PC-9 (cell line): ENCODE data around the gene ADGRL1. TPM values are rescaled to one million over a fixed set of nuclear protein-coding genes. Genes with fewer than 3 reads are reported as not detected.
"Not testable (repeated sequence)": the region's sequence is repeated elsewhere in the genome, so short reads cannot be mapped to it uniquely, and the experiment has no call there.

Experiments used
- BruUV-seq: library from RNA; stranded (reverse); fragments of 400-500 nt; replicated peaks from 2 replicates; lab custom pipeline; 2021; lab: Mats Ljungman, UMichigan
- CTCF ChIA-PET: fragments of 300-600 bp; sonication (Branson Sonifier 250); formaldehyde crosslinking; loops from one replicate; lab custom pipeline; 2022; ENCODE audit warnings: antibody characterized with exemption; lab: Charles Lee
- POLR2A ChIA-PET: fragments of 300-600 bp; sonication (Branson Sonifier 250); formaldehyde crosslinking; loops from one replicate; lab custom pipeline; 2022; ENCODE audit warnings: antibody characterized with exemption; ENCODE audit not compliant: unreplicated experiment; lab: Charles Lee
- DNase-seq, 2 experiments: peaks; one replicate each; pipeline versions ENCODE4 v3.0.0 to v3.0.0-alpha.2; 2015 to 2022; ENCODE audit warnings: mixed read lengths in 1 of 2
- H2AFZ ChIP-seq: fragments of 200-600 bp; sonication (generic); 2 replicates; pipeline ENCODE4 v1.8.1; 2017; ENCODE audit warnings: antibody characterized with exemption
- H3F3A ChIP-seq: fragments of 200-600 bp; sonication (generic); 2 replicates; pipeline ENCODE4 v1.8.1; 2017; ENCODE audit warnings: antibody characterized with exemption, mild to moderate bottlenecking, low read depth; ENCODE audit not compliant: insufficient read depth
- H3K27ac ChIP-seq: fragments of 200-600 bp; sonication (generic); 2 replicates; pipeline ENCODE4 v1.6.1; 2016; ENCODE audit warnings: mixed run types
- H3K27me3 ChIP-seq: fragments of 200-600 bp; sonication (generic); 2 replicates; pipeline ENCODE4 v1.6.1; 2016; ENCODE audit warnings: low read depth, mixed run types; ENCODE audit not compliant: insufficient read depth
- H3K36me3 ChIP-seq: fragments of 200-600 bp; sonication (generic); 2 replicates; pipeline ENCODE4 v1.6.1; 2016; ENCODE audit warnings: low read depth, mixed run types
- H3K4me1 ChIP-seq: fragments of 200-600 bp; sonication (generic); replicated peaks from 2 replicates; pipeline ENCODE4 v1.6.1; 2016; ENCODE audit warnings: mixed run types; ENCODE audit not compliant: insufficient read depth
- H3K4me2 ChIP-seq: fragments of 200-600 bp; sonication (generic); 2 replicates; pipeline ENCODE4 v1.6.1; 2017; ENCODE audit warnings: mixed run types
- H3K4me3 ChIP-seq: fragments of 200-600 bp; sonication (generic); 2 replicates; pipeline ENCODE4 v1.6.1; 2016; ENCODE audit warnings: mixed run types
- H3K79me2 ChIP-seq: fragments of 200-600 bp; sonication (generic); 2 replicates; pipeline ENCODE4 v1.6.1; 2017; ENCODE audit warnings: low read depth, mixed run types
- H3K9me2 ChIP-seq: fragments of 200-600 bp; sonication (generic); 2 replicates; pipeline ENCODE4 v1.8.1; 2017; ENCODE audit warnings: mild to moderate bottlenecking; ENCODE audit not compliant: insufficient read depth
- H3K9me3 ChIP-seq: fragments of 200-600 bp; sonication (generic); 2 replicates; pipeline ENCODE4 v1.8.1; 2016; ENCODE audit warnings: low read depth; ENCODE audit not compliant: insufficient read depth
- H4K20me1 ChIP-seq: fragments of 200-600 bp; sonication (generic); 2 replicates; pipeline ENCODE4 v1.8.1; 2017; ENCODE audit not compliant: insufficient read depth
- EZH2 ChIP-seq: fragments of 200-600 bp; sonication (generic); IDR thresholded peaks from 2 replicates; pipeline ENCODE4 v1.8.0; 2017; ENCODE audit warnings: antibody characterized with exemption, low read depth
- intact Hi-C: fragments of 100-400 bp; cut with micrococcal nuclease; formaldehyde crosslinking; loops from one replicate; pipeline ENCODE4 v1.10.0; 2022; ENCODE audit not compliant: unreplicated experiment
- total RNA-seq: library from RNA; stranded (reverse); gene quantifications from 2 replicates; pipeline ENCODE4 v1.2.3, GENCODE V29; 2021
- TF ChIP-seq, protein P1 (sequence below): fragments of 200-600 bp; sonication (generic); conservative IDR thresholded peaks from 2 replicates; pipeline ENCODE4 v1.6.1; 2017; ENCODE audit warnings: mixed run types, antibody characterized with exemption, mild to moderate bottlenecking, moderate library complexity

The ADGRL1 gene
- total RNA-seq, 1 experiment from 2014 or later, result 31.5 TPM

GRCh38 chr19:14198384-14199376 is 7.3 kb downstream of the ADGRL1 start:
- Histone ChIP-seq H3K4me2 (no peak overlapping the region), H3K4me3 (no peak overlapping the region), H4K20me1 (peaks cover 10% of the 10 kb centered on the region), H3K79me2 (0 out of 2 replicates have a peak, but pooled peaks cover 5% of the 10 kb centered on the region), H3K9me3 (no peaks in the 10 kb centered on the region), H3K27me3 (no peaks in the 10 kb centered on the region), H3K36me3 (no peaks in the 10 kb centered on the region), H3F3A (0 out of 2 replicates have a peak, but pooled peaks cover 5% of the 10 kb centered on the region), H3K9me2 (no peaks in the 10 kb centered on the region), H3K27ac (no peak overlapping the region), H3K4me1 (no peaks in the 10 kb centered on the region), H2AFZ (no peak overlapping the region)
- CTCF ChIA-PET, result interaction anchor here (0.5 to 0.6 kb wide), 2 partner anchors 25 to 120 kb away, joined by 7 to 13 read pairs; no protein-coding TSS in a partner anchor
- intact Hi-C loops, result no loop called here
- TF ChIP-seq, protein P1, sequence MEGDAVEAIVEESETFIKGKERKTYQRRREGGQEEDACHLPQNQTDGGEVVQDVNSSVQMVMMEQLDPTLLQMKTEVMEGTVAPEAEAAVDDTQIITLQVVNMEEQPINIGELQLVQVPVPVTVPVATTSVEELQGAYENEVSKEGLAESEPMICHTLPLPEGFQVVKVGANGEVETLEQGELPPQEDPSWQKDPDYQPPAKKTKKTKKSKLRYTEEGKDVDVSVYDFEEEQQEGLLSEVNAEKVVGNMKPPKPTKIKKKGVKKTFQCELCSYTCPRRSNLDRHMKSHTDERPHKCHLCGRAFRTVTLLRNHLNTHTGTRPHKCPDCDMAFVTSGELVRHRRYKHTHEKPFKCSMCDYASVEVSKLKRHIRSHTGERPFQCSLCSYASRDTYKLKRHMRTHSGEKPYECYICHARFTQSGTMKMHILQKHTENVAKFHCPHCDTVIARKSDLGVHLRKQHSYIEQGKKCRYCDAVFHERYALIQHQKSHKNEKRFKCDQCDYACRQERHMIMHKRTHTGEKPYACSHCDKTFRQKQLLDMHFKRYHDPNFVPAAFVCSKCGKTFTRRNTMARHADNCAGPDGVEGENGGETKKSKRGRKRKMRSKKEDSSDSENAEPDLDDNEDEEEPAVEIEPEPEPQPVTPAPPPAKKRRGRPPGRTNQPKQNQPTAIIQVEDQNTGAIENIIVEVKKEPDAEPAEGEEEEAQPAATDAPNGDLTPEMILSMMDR, result peak; percentile 19; the same call in 1 of the 2 replicates
- TF ChIP-seq EZH2, result no peak
- DNase-seq, result no peak
- POLR2A ChIA-PET, result no interaction called here
- no TSS peak for BruUV-seq

DNA sequence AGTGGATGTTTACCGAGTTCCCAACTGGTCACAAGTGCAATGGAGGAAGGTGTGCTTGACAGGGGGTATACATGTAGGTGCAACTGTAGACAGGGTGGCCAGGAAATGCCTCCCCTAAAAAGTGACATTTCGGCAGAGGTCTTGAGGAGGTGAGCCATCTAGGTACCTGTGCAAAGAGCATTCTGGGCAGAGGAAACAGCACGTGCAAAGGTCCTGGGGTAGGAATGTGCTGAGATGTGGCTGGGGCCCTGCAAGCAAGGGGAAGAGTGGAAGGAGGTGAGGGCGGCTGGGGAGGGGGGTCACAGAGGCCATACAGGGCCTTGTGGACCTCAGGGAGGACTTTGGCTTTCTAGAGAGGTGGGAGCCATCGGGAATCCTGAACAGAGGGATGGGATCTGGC is 8.1 kb downstream of the ADGRL1 start:
- Histone ChIP-seq H3K4me2 (no peak overlapping the region), H3K9me2 (no peaks in the 10 kb centered on the region), H3K27ac (no peak overlapping the region), H3K4me1 (no peaks in the 10 kb centered on the region), H3F3A (0 out of 2 replicates have a peak, but pooled peaks cover 5% of the 10 kb centered on the region), H3K9me3 (no peaks in the 10 kb centered on the region), H3K36me3 (no peaks in the 10 kb centered on the region), H2AFZ (no peak overlapping the region), H3K79me2 (0 out of 2 replicates have a peak, but pooled peaks cover 5% of the 10 kb centered on the region), H4K20me1 (peaks cover 10% of the 10 kb centered on the region), H3K27me3 (no peaks in the 10 kb centered on the region), H3K4me3 (no peak overlapping the region)
- CTCF ChIA-PET, result interaction anchor here (0.6 kb wide), 1 partner anchor 26 kb away, joined by 13 read pairs; no protein-coding TSS in a partner anchor
- no peak for DNase-seq
- POLR2A ChIA-PET, result no interaction called here
- intact Hi-C loops, result no loop called here
- TF ChIP-seq EZH2, result no peak
- TF ChIP-seq, protein P1, result no peak
- BruUV-seq, result no TSS peak

- H3K4me2 ChIP-seq, H3K9me3 ChIP-seq, DNase-seq, H3K9me2 ChIP-seq, intact Hi-C loops, POLR2A ChIA-PET, H3K36me3 ChIP-seq, H2AFZ ChIP-seq, CTCF ChIA-PET, H3K4me1 ChIP-seq, BruUV-seq, H3K27ac ChIP-seq, H3K79me2 ChIP-seq, H3F3A ChIP-seq, H3K4me3 ChIP-seq, H3K27me3 ChIP-seq: not testable (repeated sequence)
- peaks cover 10% of the 10 kb centered on the region for H4K20me1 ChIP-seq
These were observed 8.7 kb downstream of the ADGRL1 start for GRCh38 chr19:14197288-14197687.
